B cell (primary cell): ENCODE results near the gene LZTS2. TPM values are rescaled to one million over a fixed set of nuclear protein-coding genes. Genes with fewer than 3 reads are reported as not detected.

Experiments used
- ATAC-seq: fragments of 200-7000 bp; cut with Tn5 transposase; one replicate; pipeline ENCODE4 v1.10.0; 2021; ENCODE audit warnings: low read depth, mild to moderate bottlenecking, moderate number of reproducible peaks, moderate library complexity
- CTCF ChIA-PET: fragments of 350-600 bp; sonication (Branson Sonifier 250); formaldehyde crosslinking; loops from one replicate; lab custom pipeline; 2021; ENCODE audit warnings: antibody characterized with exemption, inconsistent platforms; lab: Charles Lee
- POLR2A ChIA-PET: fragments of 350-600 bp; sonication (Branson Sonifier 250); formaldehyde crosslinking; loops from one replicate; lab custom pipeline; 2021; ENCODE audit warnings: antibody characterized with exemption; lab: Charles Lee
- DNase-seq: peaks from one replicate; pipeline ENCODE4 v3.0.0; 2013
- H2AFZ ChIP-seq: 2 replicates; pipeline ENCODE4 v1.6.1; 2012; ENCODE audit warnings: mild to moderate bottlenecking, low read depth, low read length; ENCODE audit not compliant: insufficient read depth, poor library complexity, severe bottlenecking
- H3K27ac ChIP-seq, 2 donors: 1 replicate in 1 of 2; 2 replicates in 1 of 2; pipeline ENCODE4 v1.5.1; 2012 to 2013; ENCODE audit warnings: low read length in 2 of 2, mild to moderate bottlenecking in 2 of 2, moderate library complexity in 1 of 2
- H3K27me3 ChIP-seq, 4 experiments: fragments of 200-600 bp in 1 of 4; sonication (generic) in 1 of 4; replicated peaks in 1 of 4; 1 replicate in 2 of 4; 2 replicates in 2 of 4; pipeline versions ENCODE4 v1.6.1 to v1.7.0; 2013 to 2016; ENCODE audit warnings: low read length in 3 of 4, mild to moderate bottlenecking in 2 of 4, mixed read lengths in 1 of 4, moderate library complexity in 1 of 4; ENCODE audit not compliant: insufficient read depth in 4 of 4, control insufficient read depth in 3 of 4; ENCODE audit errors: control extremely low read depth in 1 of 4
- H3K36me3 ChIP-seq, 2 experiments: replicated peaks in 1 of 2; 1 replicate in 1 of 2; 2 replicates in 1 of 2; pipeline versions ENCODE4 v1.6.1 to v1.7.1; 2013; ENCODE audit warnings: low read length in 1 of 2; ENCODE audit not compliant: insufficient read depth in 2 of 2, control insufficient read depth in 1 of 2; ENCODE audit errors: control extremely low read depth in 1 of 2, extremely low read depth in 1 of 2
- H3K4me1 ChIP-seq, 2 donors: fragments of 200-600 bp in 1 of 2; sonication (generic) in 1 of 2; 1 replicate in 1 of 2; 2 replicates in 1 of 2; pipeline versions ENCODE4 v1.5.1 to v1.6.1; 2013 to 2017; ENCODE audit warnings: low read length in 2 of 2; ENCODE audit not compliant: control insufficient read depth in 2 of 2, insufficient read depth in 2 of 2
- H3K4me2 ChIP-seq: replicated peaks from 2 replicates; pipeline ENCODE3; 2012; ENCODE audit warnings: mild to moderate bottlenecking, low read depth, low read length; ENCODE audit not compliant: poor library complexity, severe bottlenecking
- H3K4me3 ChIP-seq, 5 experiments: fragments of 200-600 bp in 1 of 5; sonication (generic) in 1 of 5; 1 replicate in 3 of 5; 2 replicates in 2 of 5; pipeline versions ENCODE4 v1.5.1 to v1.7.0; 2011 to 2016; ENCODE audit warnings: low read length in 4 of 5, mild to moderate bottlenecking in 4 of 5, low read depth in 2 of 5, control low read depth in 1 of 5, moderate library complexity in 1 of 5; ENCODE audit not compliant: insufficient read depth in 1 of 5; ENCODE audit errors: control extremely low read depth in 1 of 5, extremely low read depth in 1 of 5
- H3K79me2 ChIP-seq: fragments of 200-600 bp; sonication (generic); one replicate; pipeline ENCODE4 v1.6.0; 2016; ENCODE audit warnings: low read length; ENCODE audit not compliant: control insufficient read depth, insufficient read depth
- H3K9ac ChIP-seq: fragments of 200-600 bp; sonication (generic); 2 replicates; pipeline ENCODE4 v1.6.1; 2017; ENCODE audit warnings: mild to moderate bottlenecking, low read length, moderate library complexity
- H3K9me3 ChIP-seq, 3 donors: one replicate each; pipeline versions ENCODE4 v1.6.1 to v1.7.1; 2013; ENCODE audit warnings: low read length in 2 of 3; ENCODE audit not compliant: control insufficient read depth in 2 of 3, insufficient read depth in 1 of 3; ENCODE audit errors: control extremely low read depth in 1 of 3
- H4K20me1 ChIP-seq: 2 replicates; pipeline ENCODE4 v1.6.0; 2012; ENCODE audit warnings: mild to moderate bottlenecking, low read length; ENCODE audit not compliant: insufficient read depth, control insufficient read depth, poor library complexity, severe bottlenecking
- H3K27ac Mint-ChIP-seq: one replicate; pipeline ENCODE4 v1.8.0; 2021; ENCODE audit warnings: mixed read lengths
- H3K27me3 Mint-ChIP-seq: one replicate; pipeline ENCODE4 v1.8.0; 2021; ENCODE audit warnings: mixed read lengths
- H3K4me1 Mint-ChIP-seq: one replicate; pipeline ENCODE4 v1.8.0; 2021; ENCODE audit warnings: mixed read lengths
- H3K4me3 Mint-ChIP-seq: one replicate; pipeline ENCODE4 v1.8.0; 2021; ENCODE audit warnings: mixed read lengths
- H3K9me3 Mint-ChIP-seq: one replicate; pipeline ENCODE4 v1.8.0; 2022; ENCODE audit warnings: mixed read lengths; ENCODE audit not compliant: insufficient read depth
- CTCF ChIP-seq: fragments of 200-600 bp; IDR thresholded peaks from one replicate; pipeline ENCODE4 v1.8.0; 2022; ENCODE audit warnings: antibody characterized with exemption, mild to moderate bottlenecking
- EZH2 ChIP-seq: IDR thresholded peaks from 2 replicates; pipeline ENCODE4 v1.6.1; 2012; ENCODE audit warnings: borderline replicate concordance, low read depth, mild to moderate bottlenecking, moderate library complexity, low read length; ENCODE audit not compliant: insufficient read depth, poor library complexity, severe bottlenecking
- WGBS: methylation state at CpG from one replicate; pipeline ENCODE4 v1.1.5; 2013; ENCODE audit warnings: missing lambda C conversion rate; ENCODE audit not compliant: insufficient coverage; 5-methylcytosine and 5-hydroxymethylcytosine counted together
- intact Hi-C: fragments of 100-400 bp; cut with micrococcal nuclease; formaldehyde crosslinking; loops from one replicate; pipeline ENCODE4 v1.10.0; 2022
- polyA plus RNA-seq: library from polyadenylated mRNA; depleted of rRNA; stranded (reverse); fragments of >200 nt; gene quantifications from 2 replicates; pipeline ENCODE4 v1.2.3, GENCODE V29; 2012
- total RNA-seq, 2 donors: library from RNA; stranded (reverse); fragments of 120-200 nt in 1 of 2; gene quantifications; 1 replicate in 1 of 2; 2 replicates in 1 of 2; pipeline versions ENCODE4 v1.2.3 to v1.2.4, GENCODE V29; 2013 to 2022

LZTS2 gene
- total and polyA plus RNA-seq, 2 donors (not counting 1 experiment from before 2014, with no cell fraction given) = 23.2 to 36.9 TPM

DNA sequence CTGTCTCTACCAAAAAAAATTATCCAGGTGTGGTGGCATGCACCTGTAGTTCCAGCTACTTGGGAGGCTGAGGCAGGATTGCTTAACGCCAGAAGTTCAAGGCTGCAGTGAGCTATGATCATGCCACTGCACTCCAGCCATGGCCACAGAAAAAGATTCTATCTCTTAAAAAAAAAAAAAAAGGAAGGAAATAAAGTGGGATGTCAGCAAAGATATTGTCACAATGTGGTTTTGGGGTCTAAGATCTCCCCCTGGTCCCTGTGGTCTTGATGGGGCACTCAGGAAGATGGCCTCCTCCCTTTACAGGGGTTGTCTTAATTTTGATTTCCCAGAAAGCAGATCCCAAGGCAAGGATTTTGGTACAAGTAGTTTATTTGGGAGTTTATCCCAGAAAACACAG lies 54.7 kb downstream of the LZTS2 start:
- no peak for DNase-seq
- Histone ChIP-seq H3K79me2 (peaks cover 6% of the 10 kb centered on the region), H3K36me3 (no peaks in the 10 kb centered on the region), H2AFZ (no peak overlapping the region), H3K27me3 (peaks cover 0 to 22% (median 9%) of the 10 kb centered on the region in 4 experiments), H3K27ac (no peak overlapping the region), H4K20me1 (no peaks in the 10 kb centered on the region), H3K4me1 (peaks cover 9 to 11% of the 10 kb centered on the region in 2 donors), H3K9me3 (no peaks in the 10 kb centered on the region), H3K9ac (no peak overlapping the region), H3K4me3 (no peak overlapping the region), H3K4me2 (no peak overlapping the region)
- TF ChIP-seq EZH2 = no peak
- no peak for TF ChIP-seq CTCF
- no peak overlapping the region for H3K27ac Mint-ChIP-seq
- no peak overlapping the region for H3K4me3 Mint-ChIP-seq
- H3K27me3 Mint-ChIP-seq = peaks cover 6% of the 10 kb centered on the region
- intact Hi-C loops = no loop called here
- POLR2A ChIA-PET = no interaction called here
- peaks cover 10% of the 10 kb centered on the region for H3K4me1 Mint-ChIP-seq
- ATAC-seq = no peak
- CTCF ChIA-PET = interaction anchor here (7.0 to 12.0 kb wide), 3 partner anchors 11 to 87 kb away, joined by 65 to 227 read pairs (median 93); partner anchors contain the start of gene KAZALD1
- 20% methylated on average over 1 of the region's 1 CpG for WGBS
- H3K9me3 Mint-ChIP-seq = no peaks in the 10 kb centered on the region

- no peak overlapping the region for H3K27ac ChIP-seq
- ATAC-seq (no peak), DNase-seq (no peak)
- POLR2A ChIA-PET = no interaction called here
- no peak overlapping the region for H2AFZ ChIP-seq
- H4K20me1 ChIP-seq = no peaks in the 10 kb centered on the region
- Mint-ChIP-seq H3K27ac (no peak overlapping the region), H3K27me3 (peaks cover 5% of the 10 kb centered on the region), H3K4me3 (no peak overlapping the region), H3K9me3 (no peaks in the 10 kb centered on the region), H3K4me1 (peaks cover 11% of the 10 kb centered on the region)
- H3K36me3 ChIP-seq = no peaks in the 10 kb centered on the region
- intact Hi-C loops = no loop called here
- 100% methylated on average over 2 of the region's 5 CpGs for WGBS
- no peaks in the 10 kb centered on the region for H3K9me3 ChIP-seq
- peaks cover 8 to 15% of the 10 kb centered on the region in 2 donors for H3K4me1 ChIP-seq
- CTCF ChIA-PET = interaction anchor here (1.4 to 12.0 kb wide), 4 partner anchors 8 to 86 kb away, joined by 8 to 227 read pairs (median 79); partner anchors contain the start of gene KAZALD1
- no peak overlapping the region for H3K4me2 ChIP-seq
- peaks cover 6% of the 10 kb centered on the region for H3K79me2 ChIP-seq
- TF ChIP-seq CTCF (no peak), EZH2 (no peak)
- no peak overlapping the region for H3K9ac ChIP-seq
- H3K27me3 ChIP-seq = peaks cover 0 to 17% (median 6%) of the 10 kb centered on the region in 4 experiments
- H3K4me3 ChIP-seq = no peak overlapping the region
Observed at GRCh38 chr10:101054876-101055275, 55.3 kb downstream of the LZTS2 start.
